Suprapubic skin (tissue), 4 donors: ENCODE results near the gene AUTS2.

Source experiments
- POLR2A ChIP-seq, 2 donors: fragments of 450-650 bp; IDR thresholded peaks; one replicate each; pipeline ENCODE4 v1.6.1; 2017; ENCODE audit warnings: antibody characterized with exemption in 2 of 2, mild to moderate bottlenecking in 2 of 2, moderate library complexity in 2 of 2
- POLR2AphosphoS5 ChIP-seq, 3 donors: sonication (generic); formaldehyde crosslinking; IDR thresholded peaks; one replicate each; pipeline ENCODE4 v1.6.1; 2017; ENCODE audit warnings: antibody characterized with exemption in 3 of 3

GRCh38 chr7:70758646-70759045, 1160.4 kb downstream of the AUTS2 start:
- no peak for TF ChIP-seq POLR2A (IDR thresholded peaks at IDR 0.05)
- TF ChIP-seq POLR2AphosphoS5 (IDR thresholded peaks at IDR 0.05): no peak
